GM12878 (cell line): Measurements from ENCODE around the gene CLIC3. TPM values are rescaled to one million over a fixed set of nuclear protein-coding genes. Genes with fewer than 3 reads are reported as not detected.

Source experiments
- ATAC-seq: fragments of 200-7000 bp; cut with Tn5 transposase; 3 replicates; pipeline ENCODE4 v1.9.1; 2020; ENCODE audit warnings: mild to moderate bottlenecking, moderate library complexity
- BruUV-seq: library from RNA; stranded (reverse); fragments of 400-500 nt; replicated peaks from 2 replicates; lab custom pipeline; 2021; lab: Mats Ljungman, UMichigan
- CTCF ChIA-PET: fragments of 300-600 bp; sonication (Branson Sonifier 250); formaldehyde crosslinking; extraction: SDS; loops from one replicate; lab custom pipeline; 2021; ENCODE audit warnings: inconsistent platforms; lab: Yijun Ruan, JAX
- POLR2A ChIA-PET: fragments of 350-600 bp; formaldehyde crosslinking; extraction: SDS; loops from one replicate; lab custom pipeline; 2021; ENCODE audit warnings: inconsistent platforms; lab: Charles Lee
- RAD21 ChIA-PET: fragments of 300-600 bp; sonication (Branson Sonifier 250); formaldehyde crosslinking; loops from one replicate; lab custom pipeline; 2023; ENCODE audit warnings: antibody characterized with exemption; ENCODE audit not compliant: unreplicated experiment; lab: Charles Lee
- SMC1A ChIA-PET: fragments of 300-600 bp; sonication (Branson Sonifier 250); formaldehyde crosslinking; loops from one replicate; lab custom pipeline; 2023; ENCODE audit not compliant: unreplicated experiment, uncharacterized antibody; lab: Charles Lee
- DNase-seq: peaks from one replicate; pipeline ENCODE4 v3.0.0-alpha.2; 2011; ENCODE audit warnings: low read depth, low spot score
- FAIRE-seq: peaks from 3 replicates; lab custom pipeline; 2011; peaks lifted over from hg19 to GRCh38; lab: Jason Lieb, UNC
- H2AFZ ChIP-seq: 2 replicates; pipeline ENCODE4 v1.6.0; 2011; ENCODE audit warnings: low read depth, low read length, control low read depth; ENCODE audit not compliant: control insufficient read depth
- H3K27ac ChIP-seq: 2 replicates; pipeline ENCODE4 v1.5.1; 2011; ENCODE audit warnings: control low read depth; ENCODE audit not compliant: control insufficient read depth, insufficient read depth
- H3K27me3 ChIP-seq, 2 experiments: replicated peaks in 1 of 2; 2 replicates each; pipeline versions ENCODE4 v1.6.0 to v1.6.1; 2011; ENCODE audit warnings: low read length in 1 of 2; ENCODE audit not compliant: control insufficient read depth in 2 of 2, insufficient read depth in 2 of 2
- H3K36me3 ChIP-seq, 2 experiments: 2 replicates each; pipeline ENCODE4 v1.5.1; 2011; ENCODE audit warnings: low read length in 1 of 2; ENCODE audit not compliant: control insufficient read depth in 2 of 2, insufficient read depth in 2 of 2
- H3K4me1 ChIP-seq: 2 replicates; pipeline ENCODE4 v1.6.1; 2011; ENCODE audit warnings: mild to moderate bottlenecking, low read length, moderate library complexity, mixed read lengths; ENCODE audit not compliant: control insufficient read depth, insufficient read depth
- H3K4me2 ChIP-seq: 2 replicates; pipeline ENCODE4 v1.6.0; 2011; ENCODE audit warnings: control low read depth; ENCODE audit not compliant: control insufficient read depth, insufficient read depth
- H3K4me3 ChIP-seq: fragments of 200-600 bp; sonication (generic); 2 replicates; pipeline ENCODE4 v1.5.1; 2016
- H3K79me2 ChIP-seq: 2 replicates; pipeline ENCODE4 v1.6.0; 2011; ENCODE audit warnings: low read length; ENCODE audit not compliant: control insufficient read depth, insufficient read depth
- H3K9ac ChIP-seq: 2 replicates; pipeline ENCODE4 v1.8.0; 2011; ENCODE audit warnings: low read length, control low read depth, mixed read lengths; ENCODE audit not compliant: control insufficient read depth, insufficient read depth
- H3K9me3 ChIP-seq: replicated peaks from 3 replicates; pipeline ENCODE4 v1.5.1; 2011; ENCODE audit warnings: mild to moderate bottlenecking, low read length; ENCODE audit not compliant: control insufficient read depth, insufficient read depth
- H4K20me1 ChIP-seq: 2 replicates; pipeline ENCODE4 v1.6.0; 2011; ENCODE audit not compliant: control insufficient read depth, insufficient read depth
- BHLHE40 ChIP-seq, 2 experiments: fragments of 450-650 bp in 1 of 2; IDR thresholded peaks; 2 replicates each; pipeline ENCODE4 v1.6.1; 2011 to 2017; ENCODE audit warnings: low read depth in 2 of 2, borderline replicate concordance in 1 of 2, improper control_type of control experiment in 1 of 2, low read length in 1 of 2, mild to moderate bottlenecking in 1 of 2
- CBX5 ChIP-seq: sonication (generic); IDR thresholded peaks from 2 replicates; pipeline ENCODE4 v1.6.1; 2016; ENCODE audit warnings: low read depth, moderate library complexity, mild to moderate bottlenecking, inconsistent platforms
- CREB1 ChIP-seq: IDR thresholded peaks from 2 replicates; pipeline ENCODE4 v1.6.1; 2012; ENCODE audit warnings: low read depth, mild to moderate bottlenecking, inconsistent platforms
- FOS ChIP-seq: IDR thresholded peaks from 3 replicates; pipeline ENCODE4 v1.6.1; 2011; ENCODE audit warnings: borderline replicate concordance; ENCODE audit not compliant: insufficient read length; ENCODE audit errors: extremely low read depth
- FOXM1 ChIP-seq: IDR thresholded peaks from 2 replicates; pipeline ENCODE4 v1.6.1; 2012; ENCODE audit warnings: low read depth, mild to moderate bottlenecking, inconsistent platforms, low read length, moderate library complexity
- IKZF1 ChIP-seq: fragments of 450-650 bp; conservative IDR thresholded peaks from 2 replicates; pipeline ENCODE4 v1.6.1; 2017; ENCODE audit warnings: antibody characterized with exemption, mild to moderate bottlenecking
- IKZF2 ChIP-seq, 2 experiments: fragments of 450-650 bp; IDR thresholded peaks; 2 replicates each; pipeline ENCODE4 v1.6.1; 2017; ENCODE audit warnings: mild to moderate bottlenecking in 2 of 2, moderate library complexity in 2 of 2
- JUNB ChIP-seq: IDR thresholded peaks from 2 replicates; pipeline ENCODE4 v1.6.1; 2016; ENCODE audit warnings: antibody characterized with exemption, mild to moderate bottlenecking
- KAT2A ChIP-seq: conservative IDR thresholded peaks from 2 replicates; pipeline ENCODE4 v1.6.1; 2011; ENCODE audit warnings: low read depth, low read length; ENCODE audit not compliant: control insufficient read depth
- NBN ChIP-seq: fragments of 450-650 bp; IDR thresholded peaks from 2 replicates; pipeline ENCODE4 v1.6.1; 2016
- PAX8 ChIP-seq: fragments of 450-650 bp; IDR thresholded peaks from 2 replicates; pipeline ENCODE4 v1.6.1; 2017; ENCODE audit warnings: mild to moderate bottlenecking, moderate library complexity
- POLR2AphosphoS2 ChIP-seq: IDR thresholded peaks from 2 replicates; pipeline ENCODE4 v1.6.1; 2011; ENCODE audit warnings: low read depth, mild to moderate bottlenecking, low read length, improper control_type of control experiment, moderate library complexity
- POLR2AphosphoS5 ChIP-seq: IDR thresholded peaks from 2 replicates; pipeline ENCODE4 v1.6.1; 2011; ENCODE audit warnings: mild to moderate bottlenecking, low read length, inconsistent platforms
- POU2F2 ChIP-seq: IDR thresholded peaks from 3 replicates; pipeline ENCODE4 v1.6.1; 2011; ENCODE audit warnings: low read depth, mild to moderate bottlenecking, low read length, borderline replicate concordance
- SPI1 ChIP-seq: IDR thresholded peaks from 2 replicates; pipeline ENCODE4 v1.6.1; 2011; ENCODE audit warnings: low read depth, mild to moderate bottlenecking, low read length, moderate library complexity, borderline replicate concordance; ENCODE audit not compliant: insufficient read depth
- TCF3 ChIP-seq: IDR thresholded peaks from 2 replicates; pipeline ENCODE4 v1.6.1; 2012; ENCODE audit warnings: low read depth, mild to moderate bottlenecking, low read length, borderline replicate concordance; ENCODE audit not compliant: insufficient read depth
- TCF7 ChIP-seq: IDR thresholded peaks from 2 replicates; pipeline ENCODE4 v1.6.1; 2014; ENCODE audit warnings: antibody characterized with exemption, borderline replicate concordance
- ZNF217 ChIP-seq: fragments of 450-650 bp; IDR thresholded peaks from 2 replicates; pipeline ENCODE4 v1.6.1; 2017; ENCODE audit warnings: antibody characterized with exemption, mild to moderate bottlenecking
- ZNF622 ChIP-seq: fragments of 450-650 bp; IDR thresholded peaks from 2 replicates; pipeline ENCODE4 v1.6.1; 2017; ENCODE audit warnings: mild to moderate bottlenecking, inconsistent platforms
- WGBS: methylation state at CpG from one replicate; pipeline ENCODE4 v1.1.6; 2016; ENCODE audit warnings: low lambda C conversion rate; ENCODE audit not compliant: insufficient replicate concordance, insufficient coverage; ENCODE audit errors: missing lambda C conversion rate; 5-methylcytosine and 5-hydroxymethylcytosine counted together
- in situ Hi-C: fragments of 300-500 bp; cut with MboI; formaldehyde crosslinking; loops from 9 replicates; pipeline ENCODE4 v1.14.3; 2018; ENCODE audit warnings: mixed read lengths
- intact Hi-C: fragments of 100-400 bp; cut with micrococcal nuclease; formaldehyde crosslinking; loops from one replicate; pipeline ENCODE4 v1.14.2; 2022; ENCODE audit not compliant: unreplicated experiment
- polyA plus RNA-seq, 11 experiments: library from polyadenylated mRNA; depleted of rRNA in 4 of 11; unstranded in 6 of 11; stranded (reverse) in 5 of 11; fragments of >200 nt; fragmentation: Nextera tagmentation in 4 of 11; fragmentation: Illumina TruSeq in 1 of 11; extraction: Ambion mirVana in 4 of 11; extraction: Trizol in 1 of 11; gene quantifications; 1 replicate in 1 of 11; 2 replicates in 10 of 11; pipeline versions ENCODE4 v1.2.1 to v1.2.3, GENCODE V29; 2011 to 2016; ENCODE audit warnings: inconsistent platforms in 2 of 11, missing spikeins in 2 of 11, low read depth in 1 of 11
- total RNA-seq, 4 experiments: library from RNA; depleted of rRNA in 3 of 4; stranded (reverse); fragments of >200 nt in 3 of 4; fragmentation: Illumina TruSeq in 1 of 4; extraction: Trizol in 1 of 4; gene quantifications; 2 replicates each; pipeline versions ENCODE4 v1.2.1 to v1.2.3, GENCODE V29; 2013 to 2021
- TF ChIP-seq, protein P1 (sequence below): IDR thresholded peaks from 2 replicates; pipeline ENCODE4 v1.6.1; 2012; ENCODE audit warnings: low read depth, low read length, improper control_type of control experiment
- TF ChIP-seq, protein P2 (sequence below): fragments of 450-650 bp; IDR thresholded peaks from 2 replicates; pipeline ENCODE4 v1.6.1; 2016; ENCODE audit warnings: mild to moderate bottlenecking
- TF ChIP-seq, protein P3 (sequence below): fragments of 450-650 bp; IDR thresholded peaks from 2 replicates; pipeline ENCODE4 v1.6.1; 2017; ENCODE audit warnings: mild to moderate bottlenecking

Gene CLIC3
- total and polyA plus RNA-seq, 10 of the 15 experiments (the other 5 are each of a cell fraction or from before 2014, with no cell fraction given) = 0.31 TPM; not detected in 9

DNA sequence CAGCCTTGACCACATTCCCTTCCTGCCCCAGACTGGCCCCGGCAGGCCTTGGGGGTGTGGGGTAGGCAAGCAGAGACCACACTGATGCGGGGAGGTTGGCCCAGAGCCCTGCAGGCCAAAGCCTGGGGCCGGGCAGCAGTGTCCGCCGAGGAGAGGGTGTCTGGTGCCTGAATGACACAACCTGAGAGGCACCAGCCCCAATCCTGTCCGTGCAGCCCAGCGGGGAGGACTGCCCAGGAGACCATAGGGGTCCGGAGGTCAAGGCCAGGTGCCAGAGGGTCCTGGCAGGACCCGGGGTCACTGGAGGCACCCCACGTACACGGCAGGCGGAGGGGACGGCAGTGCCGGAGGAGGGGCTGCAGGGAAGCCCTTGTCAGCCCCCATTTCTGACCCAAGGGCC lies 24.6 kb downstream of the CLIC3 start (continued):
- TF ChIP-seq SPI1 = no peak
- no peak for TF ChIP-seq POLR2AphosphoS2
- TF ChIP-seq, protein P1, sequence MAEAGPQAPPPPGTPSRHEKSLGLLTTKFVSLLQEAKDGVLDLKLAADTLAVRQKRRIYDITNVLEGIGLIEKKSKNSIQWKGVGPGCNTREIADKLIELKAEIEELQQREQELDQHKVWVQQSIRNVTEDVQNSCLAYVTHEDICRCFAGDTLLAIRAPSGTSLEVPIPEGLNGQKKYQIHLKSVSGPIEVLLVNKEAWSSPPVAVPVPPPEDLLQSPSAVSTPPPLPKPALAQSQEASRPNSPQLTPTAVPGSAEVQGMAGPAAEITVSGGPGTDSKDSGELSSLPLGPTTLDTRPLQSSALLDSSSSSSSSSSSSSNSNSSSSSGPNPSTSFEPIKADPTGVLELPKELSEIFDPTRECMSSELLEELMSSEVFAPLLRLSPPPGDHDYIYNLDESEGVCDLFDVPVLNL = no peak
- TF ChIP-seq FOXM1 = no peak
- no peak for TF ChIP-seq IKZF1

- H2AFZ ChIP-seq = no peak overlapping the region
- ATAC-seq (no peak; the same call in 2 of the 3 replicates), FAIRE-seq (no peak), DNase-seq (no peak)
- no peak overlapping the region for H3K4me3 ChIP-seq
- H3K4me2 ChIP-seq = no peak overlapping the region
- ChIA-PET SMC1A (no interaction called here), RAD21 (no interaction called here), CTCF (interaction anchor here (0.8 to 2.0 kb wide), 2 partner anchors 23 to 59 kb away, joined by 3 to 5 read pairs; no protein-coding TSS in a partner anchor), POLR2A (no interaction called here)
- H3K27ac ChIP-seq = no peak overlapping the region
- peaks cover 7% of the 10 kb centered on the region for H3K4me1 ChIP-seq
- H4K20me1 ChIP-seq = no peaks in the 10 kb centered on the region
- H3K9ac ChIP-seq = no peak overlapping the region
- TF ChIP-seq, protein P2, sequence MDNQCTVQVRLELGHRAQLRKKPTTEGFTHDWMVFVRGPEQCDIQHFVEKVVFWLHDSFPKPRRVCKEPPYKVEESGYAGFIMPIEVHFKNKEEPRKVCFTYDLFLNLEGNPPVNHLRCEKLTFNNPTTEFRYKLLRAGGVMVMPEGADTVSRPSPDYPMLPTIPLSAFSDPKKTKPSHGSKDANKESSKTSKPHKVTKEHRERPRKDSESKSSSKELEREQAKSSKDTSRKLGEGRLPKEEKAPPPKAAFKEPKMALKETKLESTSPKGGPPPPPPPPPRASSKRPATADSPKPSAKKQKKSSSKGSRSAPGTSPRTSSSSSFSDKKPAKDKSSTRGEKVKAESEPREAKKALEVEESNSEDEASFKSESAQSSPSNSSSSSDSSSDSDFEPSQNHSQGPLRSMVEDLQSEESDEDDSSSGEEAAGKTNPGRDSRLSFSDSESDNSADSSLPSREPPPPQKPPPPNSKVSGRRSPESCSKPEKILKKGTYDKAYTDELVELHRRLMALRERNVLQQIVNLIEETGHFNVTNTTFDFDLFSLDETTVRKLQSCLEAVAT = no peak
- TF ChIP-seq PAX8 (no peak), POU2F2 (no peak), IKZF2 (IDR thresholded peaks at IDR 0.05) (no peak), CBX5 (no peak), ZNF622 (no peak), POLR2AphosphoS5 (no peak), BHLHE40 (IDR thresholded peaks at IDR 0.05; ENCODE audit: borderline replicate concordance in 1 of 2, low read depth in 2 of 2, low read length in 1 of 2) (no peak), TCF3 (no peak), JUNB (no peak), NBN (no peak), TCF7 (no peak), KAT2A (no peak), CREB1 (no peak), ZNF217 (no peak), FOS (no peak)
- TF ChIP-seq, protein P3, sequence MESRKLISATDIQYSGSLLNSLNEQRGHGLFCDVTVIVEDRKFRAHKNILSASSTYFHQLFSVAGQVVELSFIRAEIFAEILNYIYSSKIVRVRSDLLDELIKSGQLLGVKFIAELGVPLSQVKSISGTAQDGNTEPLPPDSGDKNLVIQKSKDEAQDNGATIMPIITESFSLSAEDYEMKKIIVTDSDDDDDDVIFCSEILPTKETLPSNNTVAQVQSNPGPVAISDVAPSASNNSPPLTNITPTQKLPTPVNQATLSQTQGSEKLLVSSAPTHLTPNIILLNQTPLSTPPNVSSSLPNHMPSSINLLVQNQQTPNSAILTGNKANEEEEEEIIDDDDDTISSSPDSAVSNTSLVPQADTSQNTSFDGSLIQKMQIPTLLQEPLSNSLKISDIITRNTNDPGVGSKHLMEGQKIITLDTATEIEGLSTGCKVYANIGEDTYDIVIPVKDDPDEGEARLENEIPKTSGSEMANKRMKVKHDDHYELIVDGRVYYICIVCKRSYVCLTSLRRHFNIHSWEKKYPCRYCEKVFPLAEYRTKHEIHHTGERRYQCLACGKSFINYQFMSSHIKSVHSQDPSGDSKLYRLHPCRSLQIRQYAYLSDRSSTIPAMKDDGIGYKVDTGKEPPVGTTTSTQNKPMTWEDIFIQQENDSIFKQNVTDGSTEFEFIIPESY = no peak
- in situ Hi-C loops (no loop called here), intact Hi-C loops (no loop called here)
- H3K79me2 ChIP-seq = no peaks in the 10 kb centered on the region
- WGBS = 22% methylated on average over 11 of the region's 11 CpGs
- H3K36me3 ChIP-seq = no peaks in the 10 kb centered on the region
- H3K27me3 ChIP-seq = no peaks in the 10 kb centered on the region
- no TSS peak for BruUV-seq
- no peaks in the 10 kb centered on the region for H3K9me3 ChIP-seq
Observed at GRCh38 chr9:136970361-136970760, 26.0 kb downstream of the CLIC3 start.
